Measurements from ENCODE around the gene SRGAP2C. TPM values are rescaled to one million over a fixed set of nuclear protein-coding genes. Genes with fewer than 3 reads are reported as not detected.
"Not testable (repeated sequence)": the region's sequence is repeated elsewhere in the genome, so short reads cannot be mapped to it uniquely, and the experiment has no call there.

SRGAP2C gene
- total RNA-seq, 4 donors from 2014 or later, result 4.1 to 8.7 (median 6.6) TPM

DNA sequence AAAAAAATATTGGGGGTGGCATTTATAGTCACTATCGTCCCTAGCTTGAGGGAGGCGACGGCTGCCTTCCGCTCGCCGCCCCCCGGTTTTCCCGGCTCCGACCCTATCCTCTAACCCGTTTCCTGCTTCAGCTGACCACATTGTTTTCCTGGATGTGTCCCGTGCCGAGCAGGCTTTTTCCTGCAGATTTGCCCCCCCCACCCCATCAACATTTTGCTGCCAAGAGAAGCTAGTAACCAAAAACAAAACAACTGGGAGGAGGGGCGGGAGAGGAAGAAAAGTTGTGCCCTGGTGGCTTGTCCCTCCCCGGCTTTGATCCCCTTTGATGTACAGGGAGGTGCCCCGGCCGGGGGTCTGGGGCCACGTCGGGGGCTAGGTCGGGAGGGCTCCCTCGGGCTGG lies 1.4 kb downstream of the SRGAP2C start:
- H3K27me3 ChIP-seq; H3K9me3 ChIP-seq; H3K4me1 ChIP-seq; in situ Hi-C loops (cut with MboI; ENCODE audit: low pct_ligation_motif_present in 1 of 4, low pct_unique_long_range_greater_than_20kb in 1 of 4, low sequenced_read_pairs in 3 of 4); intact Hi-C loops (cut with DNase I; ENCODE audit: low total_unique reads); H3K36me3 ChIP-seq: not testable (repeated sequence)
- peak; percentile 14 for DNase-seq
- no CpG with 5 or more reads among the region's 20 CpGs for WGBS, 2 donors (ENCODE audit: low coverage in 1 of 2)
- H3K27ac ChIP-seq, result peak overlapping the region in 2 of 4 donors; percentile 55 to 67
- peak overlapping the region in 2 of 4 donors; percentile 18 to 40 for H3K4me3 ChIP-seq

GRCh38 chr1:121187914-121188313 lies 3.1 kb downstream of the SRGAP2C start:
- intact Hi-C loops (cut with DNase I; ENCODE audit: low total_unique reads); H3K27me3 ChIP-seq; DNase-seq; in situ Hi-C loops (cut with MboI; ENCODE audit: low pct_ligation_motif_present in 1 of 4, low pct_unique_long_range_greater_than_20kb in 1 of 4, low sequenced_read_pairs in 3 of 4); H3K9me3 ChIP-seq; H3K4me1 ChIP-seq; H3K4me3 ChIP-seq; H3K27ac ChIP-seq; H3K36me3 ChIP-seq: not testable (repeated sequence)
- 80 to 100% methylated on average over 1 to 5 of the region's 5 CpGs for WGBS, 2 donors (ENCODE audit: low coverage in 1 of 2)

DNA sequence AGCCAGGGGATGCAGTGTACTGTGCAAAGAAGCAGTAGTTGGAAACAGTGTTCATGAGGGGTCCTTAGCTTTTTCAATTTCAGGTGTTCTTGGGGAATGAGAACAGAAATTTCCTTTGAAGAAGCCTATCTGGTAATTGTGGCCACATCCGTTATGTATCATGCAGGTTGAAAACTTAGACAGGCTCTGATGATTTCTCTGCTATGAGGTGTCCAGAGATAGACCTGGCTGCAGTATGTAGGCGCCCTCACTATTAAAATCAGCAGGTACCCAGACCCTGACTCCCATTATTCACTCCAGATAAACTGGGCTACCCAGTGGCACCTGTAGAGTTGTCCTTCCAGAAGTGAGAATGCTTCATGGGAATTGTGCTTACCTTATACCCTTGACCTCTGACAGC lies 7.7 kb downstream of the SRGAP2C start:
- DNase-seq; H3K27ac ChIP-seq; in situ Hi-C loops (cut with MboI; ENCODE audit: low pct_ligation_motif_present in 1 of 4, low pct_unique_long_range_greater_than_20kb in 1 of 4, low sequenced_read_pairs in 3 of 4); H3K4me1 ChIP-seq; H3K36me3 ChIP-seq; H3K27me3 ChIP-seq; H3K4me3 ChIP-seq; intact Hi-C loops (cut with DNase I; ENCODE audit: low total_unique reads); H3K9me3 ChIP-seq: not testable (repeated sequence)
- no CpG with 5 or more reads among the region's 2 CpGs for WGBS, 2 donors (ENCODE audit: low coverage in 1 of 2)

DNA sequence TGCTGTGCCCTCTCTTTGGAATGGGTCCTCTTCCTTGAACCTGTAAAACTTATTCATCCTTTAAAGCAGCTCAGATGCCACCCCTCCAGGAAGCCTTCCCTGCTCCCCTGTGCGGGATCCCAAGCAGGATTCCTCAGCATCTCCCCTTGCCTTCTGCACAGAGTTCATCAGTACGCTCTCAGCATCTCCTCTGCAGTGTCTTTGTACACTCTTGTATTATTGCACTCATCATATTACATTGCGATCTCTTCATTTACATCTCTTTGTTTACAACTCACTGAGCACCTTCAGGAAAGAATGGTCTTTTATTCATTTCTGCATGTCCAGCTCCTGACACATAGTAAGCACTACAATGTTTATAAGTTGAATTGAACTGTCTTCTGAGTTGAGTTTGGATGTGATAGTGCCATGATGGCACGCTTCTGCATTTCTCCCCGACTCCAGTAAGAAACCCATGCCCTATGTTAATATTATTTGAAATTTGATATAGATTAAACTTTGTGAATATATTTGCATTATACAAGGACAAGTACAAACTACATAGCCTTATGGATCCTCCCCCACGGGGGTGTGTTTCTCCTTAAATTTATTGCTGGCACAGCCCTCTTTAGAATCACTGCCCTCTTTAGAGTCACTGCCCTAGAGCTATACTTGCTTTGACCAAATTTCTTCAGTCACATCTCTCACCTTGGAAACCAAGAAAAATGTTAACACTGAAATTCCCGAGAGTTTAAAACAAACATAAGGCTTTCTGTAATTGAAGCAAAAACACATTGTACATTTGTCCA lies 12.5 kb downstream of the SRGAP2C start:
- DNase-seq; intact Hi-C loops (cut with DNase I; ENCODE audit: low total_unique reads); H3K4me1 ChIP-seq; H3K4me3 ChIP-seq; H3K27me3 ChIP-seq; in situ Hi-C loops (cut with MboI; ENCODE audit: low pct_ligation_motif_present in 1 of 4, low pct_unique_long_range_greater_than_20kb in 1 of 4, low sequenced_read_pairs in 3 of 4); H3K9me3 ChIP-seq; H3K27ac ChIP-seq; H3K36me3 ChIP-seq: not testable (repeated sequence)
- WGBS, 2 donors (ENCODE audit: low coverage in 1 of 2), result 100% methylated on average over 1 of the region's 7 CpGs; no CpG with 5 or more reads in 1 of the 2 donors

DNA sequence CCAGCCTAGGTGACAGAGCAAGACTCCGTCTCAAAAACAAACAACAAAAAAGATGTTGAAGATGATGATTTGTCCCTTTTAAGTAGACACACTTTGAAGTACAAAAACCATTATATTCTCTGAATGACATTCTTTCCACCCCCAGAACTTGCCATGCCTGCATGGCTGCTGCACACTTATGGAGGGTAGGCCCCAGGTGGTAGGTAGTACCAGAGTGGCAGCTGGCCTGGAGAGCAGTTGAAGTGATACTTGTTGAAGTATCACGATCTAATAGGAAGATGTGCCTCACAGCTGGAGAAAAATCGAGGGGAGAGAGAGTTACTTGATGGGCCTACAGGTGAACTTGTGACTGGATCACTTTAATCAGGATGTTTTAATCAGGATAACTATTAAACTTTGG lies 15.0 kb downstream of the SRGAP2C start:
- H3K4me1 ChIP-seq; H3K9me3 ChIP-seq; H3K4me3 ChIP-seq; H3K27ac ChIP-seq; H3K27me3 ChIP-seq; H3K36me3 ChIP-seq; intact Hi-C loops (cut with DNase I; ENCODE audit: low total_unique reads); in situ Hi-C loops (cut with MboI; ENCODE audit: low pct_ligation_motif_present in 1 of 4, low pct_unique_long_range_greater_than_20kb in 1 of 4, low sequenced_read_pairs in 3 of 4); DNase-seq: not testable (repeated sequence)
- 100% methylated on average over 1 of the region's 3 CpGs; no CpG with 5 or more reads in 1 of the 2 donors for WGBS, 2 donors (ENCODE audit: low coverage in 1 of 2)

DNA sequence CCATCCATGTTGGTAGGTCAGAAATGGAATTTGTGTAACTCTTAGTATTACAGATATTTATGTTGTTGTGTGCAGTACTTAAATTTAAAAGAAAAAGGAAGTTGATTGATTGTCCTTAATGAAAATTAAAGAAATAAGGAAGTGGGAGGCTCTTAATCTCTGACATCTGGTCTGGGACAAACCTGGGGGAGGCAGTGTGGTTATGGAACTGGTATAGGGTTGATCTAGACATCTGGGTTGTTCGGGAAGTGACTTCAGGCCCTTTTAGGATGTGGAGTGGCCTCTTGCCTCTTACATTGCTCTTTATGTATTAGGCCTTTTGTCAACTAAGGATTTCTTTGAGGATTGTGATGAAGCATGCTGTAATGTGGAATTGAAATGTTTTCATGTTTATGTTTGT lies 15.5 kb downstream of the SRGAP2C start:
- H3K27ac ChIP-seq; H3K4me3 ChIP-seq; intact Hi-C loops (cut with DNase I; ENCODE audit: low total_unique reads); DNase-seq; H3K4me1 ChIP-seq; H3K9me3 ChIP-seq; H3K36me3 ChIP-seq; H3K27me3 ChIP-seq; in situ Hi-C loops (cut with MboI; ENCODE audit: low pct_ligation_motif_present in 1 of 4, low pct_unique_long_range_greater_than_20kb in 1 of 4, low sequenced_read_pairs in 3 of 4): not testable (repeated sequence)
- no CpG with 5 or more reads among the region's 1 CpG for WGBS, 2 donors (ENCODE audit: low coverage in 1 of 2)

- H3K27ac ChIP-seq; H3K27me3 ChIP-seq; H3K4me1 ChIP-seq; H3K36me3 ChIP-seq; in situ Hi-C loops (cut with MboI; ENCODE audit: low pct_ligation_motif_present in 1 of 4, low pct_unique_long_range_greater_than_20kb in 1 of 4, low sequenced_read_pairs in 3 of 4); H3K9me3 ChIP-seq; intact Hi-C loops (cut with DNase I; ENCODE audit: low total_unique reads); H3K4me3 ChIP-seq; DNase-seq: not testable (repeated sequence)
- WGBS, 2 donors (ENCODE audit: low coverage in 1 of 2), result 89 to 98% methylated on average over 8 to 9 of the region's 13 CpGs
These were observed 16.5 kb downstream of the SRGAP2C start for GRCh38 chr1:121200985-121201981.

DNA sequence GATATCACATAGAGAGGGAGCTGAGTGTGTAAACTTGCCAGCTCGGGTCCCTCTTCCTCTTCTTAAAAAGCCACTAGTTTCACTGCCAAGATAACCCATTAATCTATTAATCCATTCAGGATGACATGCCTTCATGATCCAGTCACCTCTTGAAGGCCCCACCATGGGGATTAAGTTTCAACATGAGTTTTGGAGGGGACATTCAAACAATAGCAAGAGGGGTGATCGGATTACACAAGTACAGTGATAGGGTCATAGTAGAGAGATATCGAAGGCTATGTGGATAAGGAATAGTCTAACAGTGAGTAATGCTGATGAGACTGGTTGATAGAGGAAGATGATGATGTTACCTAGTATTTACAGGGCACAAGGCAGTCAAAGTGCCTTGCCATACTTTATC lies 18.2 kb downstream of the SRGAP2C start:
- in situ Hi-C loops (cut with MboI; ENCODE audit: low pct_ligation_motif_present in 1 of 4, low pct_unique_long_range_greater_than_20kb in 1 of 4, low sequenced_read_pairs in 3 of 4); H3K4me3 ChIP-seq; H3K36me3 ChIP-seq; DNase-seq; H3K9me3 ChIP-seq; intact Hi-C loops (cut with DNase I; ENCODE audit: low total_unique reads); H3K4me1 ChIP-seq; H3K27ac ChIP-seq; H3K27me3 ChIP-seq: not testable (repeated sequence)
- 96 to 100% methylated on average over 2 of the region's 3 CpGs for WGBS, 2 donors (ENCODE audit: low coverage in 1 of 2)

DNA sequence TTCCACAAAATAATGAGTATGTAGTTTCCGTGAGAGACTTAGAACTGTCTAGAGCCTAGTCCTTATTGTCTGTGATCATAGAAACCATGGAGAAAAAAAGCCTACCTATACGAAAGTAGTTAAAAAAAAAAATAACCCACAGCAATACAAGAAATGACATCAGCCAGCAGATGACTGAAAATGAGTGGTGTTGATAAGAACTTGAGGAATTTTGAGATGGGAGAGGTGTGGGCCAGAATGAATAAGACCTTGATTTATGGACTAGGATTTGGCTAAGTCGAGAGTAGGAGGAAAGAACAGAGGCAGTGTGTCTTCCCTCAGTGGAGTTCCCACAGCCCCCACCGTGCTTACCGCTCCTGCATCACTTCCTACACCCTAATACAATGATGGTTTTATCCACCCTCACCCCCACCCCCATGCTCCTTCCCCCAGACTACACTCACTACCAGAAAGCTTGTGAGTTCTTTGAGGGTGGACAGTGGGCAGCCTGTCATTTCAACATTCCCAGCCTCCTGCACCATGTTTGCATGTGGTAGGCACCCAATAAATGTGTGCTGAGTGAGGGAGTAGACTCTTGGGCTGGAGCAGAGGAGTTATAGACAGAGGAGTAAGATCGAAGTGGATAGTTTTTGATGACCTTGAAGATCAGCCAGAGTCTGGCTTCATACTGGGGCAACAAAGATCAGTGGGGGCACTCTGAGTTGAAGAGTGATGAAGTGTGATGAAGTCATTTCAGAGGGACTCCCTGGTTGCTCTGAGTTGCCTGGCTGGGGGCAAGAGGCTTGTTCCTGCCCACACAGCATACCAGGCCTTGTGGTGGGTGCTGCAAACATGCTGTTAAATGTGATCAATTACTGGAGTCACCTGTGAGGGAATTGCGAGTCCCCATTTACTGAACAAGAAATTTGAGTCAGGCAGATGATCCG lies 21.3 kb downstream of the SRGAP2C start:
- intact Hi-C loops (cut with DNase I; ENCODE audit: low total_unique reads), result not testable (repeated sequence)

GRCh38 chr1:121207328-121207727 lies 22.6 kb downstream of the SRGAP2C start:
- H3K27ac ChIP-seq; H3K36me3 ChIP-seq; DNase-seq; H3K27me3 ChIP-seq; intact Hi-C loops (cut with DNase I; ENCODE audit: low total_unique reads); H3K9me3 ChIP-seq; H3K4me3 ChIP-seq; in situ Hi-C loops (cut with MboI; ENCODE audit: low pct_ligation_motif_present in 1 of 4, low pct_unique_long_range_greater_than_20kb in 1 of 4, low sequenced_read_pairs in 3 of 4); H3K4me1 ChIP-seq: not testable (repeated sequence)
- 78 to 100% methylated on average over 1 to 2 of the region's 2 CpGs for WGBS, 2 donors (ENCODE audit: low coverage in 1 of 2)

More for the DNA sequence above, 21.3 kb downstream of the SRGAP2C start:
- 95 to 100% methylated on average over 1 of the region's 8 CpGs for WGBS, 2 donors (ENCODE audit: low coverage in 1 of 2)
- H3K4me3 ChIP-seq; H3K27me3 ChIP-seq; H3K9me3 ChIP-seq; H3K27ac ChIP-seq; in situ Hi-C loops (cut with MboI; ENCODE audit: low pct_ligation_motif_present in 1 of 4, low pct_unique_long_range_greater_than_20kb in 1 of 4, low sequenced_read_pairs in 3 of 4); H3K4me1 ChIP-seq; DNase-seq; H3K36me3 ChIP-seq: not testable (repeated sequence)
